ENCODE data around the gene TGFB2. TPM values are rescaled to one million over a fixed set of nuclear protein-coding genes. Genes with fewer than 3 reads are reported as not detected.

TGFB2 gene
- total and polyA plus RNA-seq, 10 donors, result 0.24 to 5.5 (median 2.1) TPM

DNA sequence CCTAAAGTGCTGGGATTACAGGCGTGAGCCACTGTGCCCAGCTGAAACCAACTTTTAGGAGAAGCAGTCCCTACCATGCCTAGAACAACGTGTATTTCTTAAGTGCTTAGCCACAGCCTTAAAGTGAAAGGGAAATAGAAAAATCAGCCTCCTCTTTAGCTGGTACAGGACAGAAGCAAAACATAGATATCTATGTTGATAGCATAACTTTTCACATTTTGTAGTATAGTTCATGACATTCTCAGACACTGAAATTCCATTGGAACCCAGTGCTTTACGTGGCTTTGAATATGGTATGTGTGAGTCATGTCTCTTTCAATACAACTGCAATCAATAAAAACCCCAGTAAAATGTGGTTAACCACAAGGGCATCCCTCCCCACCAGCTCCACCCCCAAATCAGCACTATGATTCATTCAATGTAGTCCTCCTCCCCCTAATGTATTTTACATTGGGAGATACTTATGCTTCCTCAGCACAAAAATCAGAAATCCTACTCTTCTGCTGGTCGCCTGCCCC is 32.1 kb downstream of the TGFB2 start:
- WGBS, 5 donors, result 35 to 47% (median 40%) methylated on average over 4 of the region's 4 CpGs
- Histone ChIP-seq H3K36me3 (no peaks in the 10 kb centered on the region), H3K9me3 (no peaks in the 10 kb centered on the region), H3K4me1 (peaks cover 0 to 29% (median 9%) of the 10 kb centered on the region in 6 donors), H3K4me3 (no peak overlapping the region), H3K27ac (no peak overlapping the region), H3K27me3 (replicated peaks in 1 of 7) (peaks cover 0 to 4% (median 0%) of the 10 kb centered on the region in 7 donors)
- DNase-seq, result no peak
- intact Hi-C loops (cut with DNase I; ENCODE audit: low total_unique reads), result no loop called here
- no peak for TF ChIP-seq POLR2A (IDR thresholded peaks at IDR 0.05)
- no peak for TF ChIP-seq POLR2AphosphoS5 (IDR thresholded peaks at IDR 0.05)
- TF ChIP-seq CTCF (IDR thresholded peaks at IDR 0.05 in 8 of 11, conservative IDR thresholded peaks at IDR 0.05 in 3 of 11), result no peak

DNA sequence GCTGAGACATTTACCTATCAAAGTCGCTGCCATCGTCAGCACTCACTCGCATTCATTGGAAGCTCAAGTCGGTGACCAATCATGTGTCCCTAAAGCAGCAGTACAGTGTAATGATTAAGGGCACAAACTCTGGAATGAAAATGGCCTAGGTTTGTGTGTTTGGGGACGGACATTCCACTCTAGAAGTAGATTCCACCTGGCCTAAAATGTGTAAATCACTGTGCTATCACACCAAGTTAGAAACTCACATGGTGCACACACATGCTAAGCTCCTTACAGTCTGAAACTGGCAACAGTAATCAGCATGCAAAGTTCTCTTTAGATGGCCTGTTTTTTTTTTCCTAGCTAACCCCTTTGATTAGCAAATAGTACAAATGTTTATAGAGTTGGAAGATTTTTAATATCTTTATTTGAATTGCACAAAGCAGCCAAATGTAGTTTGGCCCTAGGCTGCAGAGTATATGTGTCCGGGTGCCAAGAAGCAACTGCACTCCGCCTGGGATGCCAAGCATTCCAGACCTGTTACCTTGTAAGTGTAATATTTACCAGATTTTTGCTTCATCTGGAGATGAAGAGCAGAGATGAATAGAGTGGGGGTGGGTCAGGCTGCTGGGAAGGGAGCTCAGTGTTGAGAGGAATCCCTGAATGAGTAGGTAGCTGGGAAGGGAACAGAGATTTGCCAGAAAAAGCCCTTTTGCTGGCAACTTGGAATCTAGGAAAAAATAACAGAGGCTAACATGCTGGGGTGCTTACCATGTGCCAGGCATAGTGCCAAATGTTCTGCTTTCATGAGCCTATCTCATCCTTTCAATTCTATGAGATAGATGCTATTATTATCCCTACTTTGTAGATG is 35.2 kb downstream of the TGFB2 start:
- DNase-seq, result no peak
- 77 to 94% (median 93%) methylated on average over 7 of the region's 7 CpGs for WGBS, 5 donors
- no peaks in the 10 kb centered on the region for H3K9me3 ChIP-seq
- H3K4me1 ChIP-seq, result peaks cover 0 to 14% (median 4%) of the 10 kb centered on the region in 6 donors
- no peaks in the 10 kb centered on the region for H3K36me3 ChIP-seq
- H3K27me3 ChIP-seq (replicated peaks in 1 of 7), result peaks cover 0 to 8% (median 0%) of the 10 kb centered on the region in 7 donors
- TF ChIP-seq CTCF (IDR thresholded peaks at IDR 0.05 in 8 of 11, conservative IDR thresholded peaks at IDR 0.05 in 3 of 11) (no peak), POLR2A (IDR thresholded peaks at IDR 0.05) (no peak), POLR2AphosphoS5 (IDR thresholded peaks at IDR 0.05) (no peak)
- H3K27ac ChIP-seq, result no peak overlapping the region
- no peak overlapping the region for H3K4me3 ChIP-seq
- intact Hi-C loops (cut with DNase I; ENCODE audit: low total_unique reads), result no loop called here

DNA sequence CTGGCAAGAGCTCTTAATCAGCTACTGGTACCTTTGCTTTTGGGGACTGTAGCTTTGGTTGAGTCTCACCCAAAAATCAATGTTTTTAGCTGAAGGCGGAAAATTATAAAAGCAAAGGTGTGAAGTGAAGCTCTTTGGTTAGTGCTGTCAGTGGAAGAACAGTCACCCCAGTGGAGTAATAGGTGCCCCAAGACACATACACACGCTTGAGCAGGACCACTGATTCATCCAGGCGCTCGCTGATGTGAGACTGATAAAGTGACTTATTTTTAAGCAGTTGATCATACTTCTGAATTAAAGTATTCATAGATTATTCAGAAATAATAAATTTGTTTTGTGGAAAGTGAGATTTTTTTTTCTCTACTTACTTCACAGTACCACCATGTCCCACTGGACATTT is 37.1 kb downstream of the TGFB2 start:
- H3K4me3 ChIP-seq, result no peak overlapping the region
- peaks cover 0 to 8% (median 0%) of the 10 kb centered on the region in 7 donors for H3K27me3 ChIP-seq (replicated peaks in 1 of 7)
- no peaks in the 10 kb centered on the region for H3K36me3 ChIP-seq
- H3K9me3 ChIP-seq, result no peaks in the 10 kb centered on the region
- no peak for DNase-seq
- intact Hi-C loops (cut with DNase I; ENCODE audit: low total_unique reads), result no loop called here
- peaks cover 0 to 6% (median 2%) of the 10 kb centered on the region in 6 donors for H3K4me1 ChIP-seq
- no peak overlapping the region for H3K27ac ChIP-seq
- TF ChIP-seq CTCF (IDR thresholded peaks at IDR 0.05 in 8 of 11, conservative IDR thresholded peaks at IDR 0.05 in 3 of 11) (no peak), POLR2AphosphoS5 (IDR thresholded peaks at IDR 0.05) (no peak), POLR2A (IDR thresholded peaks at IDR 0.05) (no peak)
- 93 to 98% (median 95%) methylated on average over 4 of the region's 4 CpGs for WGBS, 5 donors

GRCh38 chr1:218383051-218383450 is 37.9 kb downstream of the TGFB2 start:
- Histone ChIP-seq H3K36me3 (no peaks in the 10 kb centered on the region), H3K27ac (no peak overlapping the region), H3K9me3 (no peaks in the 10 kb centered on the region), H3K4me3 (no peak overlapping the region), H3K27me3 (replicated peaks in 1 of 7) (peaks cover 0 to 8% (median 0%) of the 10 kb centered on the region in 7 donors), H3K4me1 (no peaks in the 10 kb centered on the region)
- intact Hi-C loops (cut with DNase I; ENCODE audit: low total_unique reads), result no loop called here
- TF ChIP-seq CTCF (IDR thresholded peaks at IDR 0.05 in 8 of 11, conservative IDR thresholded peaks at IDR 0.05 in 3 of 11), result no peak
- TF ChIP-seq POLR2A (IDR thresholded peaks at IDR 0.05), result no peak
- TF ChIP-seq POLR2AphosphoS5 (IDR thresholded peaks at IDR 0.05), result no peak
- WGBS, 5 donors, result 60 to 69% (median 68%) methylated on average over 2 of the region's 2 CpGs
- no peak for DNase-seq
